GM12878 (cell line): ENCODE data around the gene CYB5RL. TPM values are rescaled to one million over a fixed set of nuclear protein-coding genes. Genes with fewer than 3 reads are reported as not detected.

Source experiments
- CUX1 ChIP-seq: IDR thresholded peaks from 2 replicates; pipeline ENCODE4 v1.6.1; 2012; ENCODE audit warnings: improper control_type of control experiment, low read depth, low read length; ENCODE audit not compliant: insufficient replicate concordance
- FOS ChIP-seq: IDR thresholded peaks from 3 replicates; pipeline ENCODE4 v1.6.1; 2011; ENCODE audit warnings: borderline replicate concordance; ENCODE audit not compliant: insufficient read length; ENCODE audit errors: extremely low read depth
- IRF4 ChIP-seq: IDR thresholded peaks from 2 replicates; pipeline ENCODE4 v1.6.1; 2011; ENCODE audit warnings: low read depth, low read length
- RB1 ChIP-seq: fragments of 450-650 bp; formaldehyde crosslinking; IDR thresholded peaks from 2 replicates; pipeline ENCODE4 v1.6.1; 2017; ENCODE audit warnings: mild to moderate bottlenecking, borderline replicate concordance
- ZBTB4 ChIP-seq: fragments of 450-650 bp; formaldehyde crosslinking; IDR thresholded peaks from 2 replicates; pipeline ENCODE4 v1.4.0; 2022; ENCODE audit warnings: mild to moderate bottlenecking, moderate library complexity
- polyA plus RNA-seq, 11 experiments: library from polyadenylated mRNA; depleted of rRNA in 4 of 11; unstranded in 6 of 11; stranded (reverse) in 5 of 11; fragments of >200 nt; fragmentation: Nextera tagmentation in 4 of 11; fragmentation: Illumina TruSeq in 1 of 11; extraction: Ambion mirVana in 4 of 11; extraction: Trizol in 1 of 11; gene quantifications; 1 replicate in 1 of 11; 2 replicates in 10 of 11; pipeline versions ENCODE4 v1.2.1 to v1.2.3, GENCODE V29; 2011 to 2016; ENCODE audit warnings: inconsistent platforms in 2 of 11, missing spikeins in 2 of 11, low read depth in 1 of 11
- total RNA-seq, 4 experiments: library from RNA; depleted of rRNA in 3 of 4; stranded (reverse); fragments of >200 nt in 3 of 4; fragmentation: Illumina TruSeq in 1 of 4; extraction: Trizol in 1 of 4; gene quantifications; 2 replicates each; pipeline versions ENCODE4 v1.2.1 to v1.2.3, GENCODE V29; 2013 to 2021

CYB5RL gene
- total and polyA plus RNA-seq, 10 of the 15 experiments (the other 5 are each of a cell fraction or from before 2014, with no cell fraction given): 3.1 to 8.7 (median 7.2) TPM

DNA sequence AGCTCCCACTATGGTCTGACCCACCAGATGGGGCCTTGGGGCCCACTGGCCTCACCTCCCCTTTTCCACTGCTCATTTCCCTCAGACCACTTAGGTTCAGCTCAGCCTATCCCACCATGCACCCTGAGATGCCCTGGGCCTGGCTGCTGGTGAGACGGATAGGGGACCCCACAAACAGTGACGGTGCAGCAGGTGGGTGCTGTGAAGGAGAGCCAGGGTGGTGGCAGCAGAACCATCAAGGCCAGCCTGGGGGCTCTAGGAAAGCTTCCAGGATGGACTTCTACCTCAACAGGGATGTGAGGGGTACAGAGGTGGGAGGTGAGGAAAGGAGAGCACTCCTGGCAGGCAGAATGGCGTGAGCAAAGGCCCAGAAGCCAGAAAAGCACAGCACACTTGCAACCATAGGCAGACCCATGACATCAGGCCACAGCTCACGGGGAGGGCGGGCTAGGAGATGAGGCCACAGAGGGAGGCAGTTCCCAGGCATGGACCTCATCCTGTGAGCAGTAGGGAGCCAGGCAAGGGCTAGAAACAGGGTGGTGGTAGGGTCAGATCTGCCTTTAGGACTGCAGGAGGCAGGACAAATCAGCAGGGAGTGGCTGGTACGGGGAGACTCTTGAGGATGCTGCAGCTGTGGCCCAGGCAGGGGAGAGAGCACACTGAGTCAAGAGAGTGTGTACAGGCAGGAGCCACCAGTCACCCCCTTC, 23.1 kb downstream of the CYB5RL start (continued):
- TF ChIP-seq CUX1 (no peak), RB1 (no peak), FOS (no peak), ZBTB4 (CRISPR knock-in tag) (no peak), IRF4 (no peak)
